NCI-H446 (cell line): Measurements from ENCODE around the gene NIM1K.
A peak's percentile ranks its signal among the peaks of the same experiment; 100 is the strongest.
"Not testable (repeated sequence)": the region's sequence is repeated elsewhere in the genome, so short reads cannot be mapped to it uniquely, and the experiment has no call there.

ENCODE experiments used
- DNase-seq, 2 experiments: peaks; one replicate each; lab custom pipeline; 2025; lab: John Stamatoyannopoulos, UW

NIM1K gene

GRCh38 chr5:43230707-43231106 lies 38.7 kb downstream of the NIM1K start:
- no peak for DNase-seq

GRCh38 chr5:43231977-43232376 lies 40.0 kb downstream of the NIM1K start:
- peak; percentile 66 to 86 for DNase-seq

GRCh38 chr5:43232943-43233833 lies 41.2 kb downstream of the NIM1K start:
- peak; percentile 60 to 93 for DNase-seq

GRCh38 chr5:43233946-43234345 lies 41.9 kb downstream of the NIM1K start:
- no peak for DNase-seq

GRCh38 chr5:43236653-43237355 lies 44.8 kb downstream of the NIM1K start:
- DNase-seq, result no peak

- DNase-seq, result no peak
Measured at GRCh38 chr5:43242196-43242595, 50.2 kb downstream of the NIM1K start.

- DNase-seq, result no peak
Measured at GRCh38 chr5:43243270-43243669, 51.2 kb downstream of the NIM1K start.

- DNase-seq, result no peak
Measured at GRCh38 chr5:43244823-43245565, 53.0 kb downstream of the NIM1K start.

GRCh38 chr5:43245724-43246385 lies 53.8 kb downstream of the NIM1K start:
- DNase-seq, result no peak

- DNase-seq, result no peak
Measured at GRCh38 chr5:43251754-43252153, 59.7 kb downstream of the NIM1K start.

- DNase-seq, result no peak
Measured at GRCh38 chr5:43255704-43256103, 63.7 kb downstream of the NIM1K start.

- no peak for DNase-seq
Measured at GRCh38 chr5:43256261-43256966, 64.4 kb downstream of the NIM1K start.

GRCh38 chr5:43258116-43258515 lies 66.1 kb downstream of the NIM1K start:
- no peak for DNase-seq

GRCh38 chr5:43262269-43262668 lies 70.2 kb downstream of the NIM1K start:
- not testable (repeated sequence) for DNase-seq

- no peak for DNase-seq
Measured at GRCh38 chr5:43268188-43268820, 76.3 kb downstream of the NIM1K start.

- DNase-seq, result no peak
Measured at GRCh38 chr5:43270645-43271044, 78.6 kb downstream of the NIM1K start.

GRCh38 chr5:43273552-43273951 lies 81.5 kb downstream of the NIM1K start:
- no peak for DNase-seq

- no peak for DNase-seq
Measured at GRCh38 chr5:43274435-43275114, 82.5 kb downstream of the NIM1K start.

GRCh38 chr5:43275391-43275790 lies 83.4 kb downstream of the NIM1K start:
- no peak for DNase-seq

- DNase-seq, result no peak
Measured at GRCh38 chr5:43279548-43280274, 87.7 kb downstream of the NIM1K start.
